H1 (cell line): Measurements from ENCODE around the gene MAML3. TPM values are rescaled to one million over a fixed set of nuclear protein-coding genes. Genes with fewer than 3 reads are reported as not detected.

Experiments
- CTCF ChIA-PET: fragments of 300-600 bp; sonication (Branson Sonifier 250); formaldehyde crosslinking; loops from one replicate; lab custom pipeline; 2021; ENCODE audit not compliant: partially characterized antibody; lab: Charles Lee
- POLR2A ChIA-PET: fragments of 300-600 bp; sonication (Branson Sonifier 250); formaldehyde crosslinking; loops from one replicate; lab custom pipeline; 2021; ENCODE audit warnings: inconsistent platforms; ENCODE audit not compliant: partially characterized antibody; lab: Charles Lee
- DNase-seq, 2 experiments: peaks; one replicate each; pipeline versions ENCODE4 v3.0.0 to v3.0.0-alpha.2; 2010 to 2022; ENCODE audit warnings: low spot score in 2 of 2, low read depth in 1 of 2, mixed read lengths in 1 of 2
- FAIRE-seq: peaks from 2 replicates; lab custom pipeline; 2011; peaks lifted over from hg19 to GRCh38; lab: Jason Lieb, UNC
- H2AFZ ChIP-seq: 2 replicates; pipeline ENCODE4 v1.8.1; 2012; ENCODE audit warnings: low read length, inconsistent platforms
- H2AK5ac ChIP-seq: 2 replicates; pipeline ENCODE4 v1.6.1; 2013; ENCODE audit warnings: low read depth, low read length
- H2BK120ac ChIP-seq: replicated peaks from 2 replicates; pipeline ENCODE3; 2013; ENCODE audit warnings: low read depth, low read length, inconsistent platforms
- H2BK12ac ChIP-seq: 2 replicates; pipeline ENCODE4 v1.6.1; 2013; ENCODE audit warnings: low read depth, low read length
- H2BK15ac ChIP-seq: 2 replicates; pipeline ENCODE4 v1.6.1; 2013; ENCODE audit warnings: low read length
- H2BK20ac ChIP-seq: 2 replicates; pipeline ENCODE4 v1.6.1; 2013; ENCODE audit warnings: low read length
- H2BK5ac ChIP-seq: 2 replicates; pipeline ENCODE4 v1.6.1; 2013; ENCODE audit warnings: low read depth, low read length
- H3K14ac ChIP-seq: 2 replicates; pipeline ENCODE4 v1.6.1; 2013; ENCODE audit warnings: inconsistent platforms; ENCODE audit not compliant: insufficient read length
- H3K18ac ChIP-seq: 2 replicates; pipeline ENCODE4 v1.6.1; 2013; ENCODE audit warnings: low read length; ENCODE audit errors: extremely low read depth
- H3K23ac ChIP-seq: 2 replicates; pipeline ENCODE4 v1.6.1; 2013; ENCODE audit warnings: inconsistent platforms; ENCODE audit not compliant: insufficient read length
- H3K23me2 ChIP-seq: 2 replicates; pipeline ENCODE4 v1.6.1; 2013; ENCODE audit warnings: low read depth, low read length
- H3K27ac ChIP-seq: 2 replicates; pipeline ENCODE4 v1.6.1; 2011; ENCODE audit warnings: low read depth, low read length, inconsistent platforms
- H3K27me3 ChIP-seq, 4 experiments: replicated peaks in 1 of 4; 1 replicate in 1 of 4; 2 replicates in 3 of 4; pipeline versions ENCODE4 v1.6.1 to v1.8.1; 2011 to 2013; ENCODE audit warnings: low read length in 3 of 4, mild to moderate bottlenecking in 3 of 4, inconsistent platforms in 2 of 4, mixed read lengths in 2 of 4, moderate library complexity in 1 of 4; ENCODE audit not compliant: control insufficient read depth in 3 of 4, insufficient read depth in 3 of 4; ENCODE audit errors: extremely low read depth in 1 of 4
- H3K36me3 ChIP-seq, 4 experiments: 2 replicates each; pipeline versions ENCODE4 v1.6.1 to v1.8.1; 2011 to 2013; ENCODE audit warnings: mild to moderate bottlenecking in 4 of 4, low read length in 3 of 4, moderate library complexity in 2 of 4, control low read depth in 1 of 4, inconsistent platforms in 1 of 4; ENCODE audit not compliant: insufficient read depth in 4 of 4, control insufficient read depth in 2 of 4
- H3K4ac ChIP-seq: replicated peaks from 2 replicates; pipeline ENCODE3; 2013; ENCODE audit warnings: low read length, low read depth, mixed read lengths, inconsistent platforms; ENCODE audit not compliant: insufficient read length
- H3K4me1 ChIP-seq, 4 experiments: replicated peaks in 1 of 4; 1 replicate in 1 of 4; 2 replicates in 3 of 4; pipeline versions ENCODE4 v1.6.1 to v1.8.1; 2011 to 2013; ENCODE audit warnings: low read length in 3 of 4, inconsistent platforms in 2 of 4, mixed read lengths in 1 of 4; ENCODE audit not compliant: insufficient read depth in 4 of 4, control insufficient read depth in 3 of 4
- H3K4me2 ChIP-seq, 2 experiments: 2 replicates each; pipeline versions ENCODE4 v1.6.1 to v1.8.1; 2011 to 2013; ENCODE audit warnings: low read depth in 2 of 2, low read length in 2 of 2, control low read depth in 1 of 2, inconsistent platforms in 1 of 2, mild to moderate bottlenecking in 1 of 2; ENCODE audit not compliant: insufficient read depth in 1 of 2
- H3K4me3 ChIP-seq, 4 experiments: fragments of 200-600, 300-600 bp in 1 of 4; sonication (generic), shearing (Covaris generic), sonication (Bioruptor Twin) in 1 of 4; 2 replicates each; pipeline versions ENCODE4 v1.5.1 to v1.8.1; 2011 to 2016; ENCODE audit warnings: low read length in 4 of 4, low read depth in 3 of 4, control low read depth in 2 of 4, inconsistent platforms in 2 of 4, mild to moderate bottlenecking in 2 of 4, mixed read lengths in 1 of 4, moderate library complexity in 1 of 4; ENCODE audit not compliant: insufficient read depth in 2 of 4; ENCODE audit errors: extremely low read depth in 1 of 4
- H3K56ac ChIP-seq: replicated peaks from 2 replicates; pipeline ENCODE3; 2013; ENCODE audit warnings: low read depth, mild to moderate bottlenecking, mixed read lengths, low read length, inconsistent platforms; ENCODE audit not compliant: insufficient read length
- H3K79me1 ChIP-seq: 2 replicates; pipeline ENCODE4 v1.6.1; 2013; ENCODE audit warnings: low read depth, low read length, control low read depth
- H3K79me2 ChIP-seq, 2 experiments: 2 replicates each; pipeline versions ENCODE4 v1.6.1 to v1.8.1; 2012 to 2013; ENCODE audit warnings: low read length in 2 of 2, mild to moderate bottlenecking in 2 of 2, inconsistent platforms in 1 of 2; ENCODE audit not compliant: insufficient read depth in 2 of 2, control insufficient read depth in 1 of 2
- H3K9ac ChIP-seq, 4 experiments: replicated peaks in 1 of 4; 1 replicate in 1 of 4; 2 replicates in 3 of 4; pipeline versions ENCODE4 v1.6.1 to v1.8.1; 2011 to 2013; ENCODE audit warnings: low read depth in 3 of 4, low read length in 3 of 4, control low read depth in 2 of 4, mild to moderate bottlenecking in 2 of 4, moderate library complexity in 2 of 4, inconsistent platforms in 1 of 4; ENCODE audit errors: extremely low read depth in 1 of 4
- H3K9me3 ChIP-seq, 2 experiments: 2 replicates each; pipeline versions ENCODE4 v1.6.1 to v1.8.1; 2012 to 2013; ENCODE audit warnings: mild to moderate bottlenecking in 2 of 2, moderate library complexity in 2 of 2, control low read depth in 1 of 2, inconsistent platforms in 1 of 2, low read depth in 1 of 2, low read length in 1 of 2, mixed read lengths in 1 of 2; ENCODE audit not compliant: insufficient read depth in 2 of 2
- H4K20me1 ChIP-seq, 2 experiments: replicated peaks in 1 of 2; 2 replicates each; pipeline versions ENCODE3 to v1.8.1; 2011 to 2013; ENCODE audit warnings: inconsistent platforms in 2 of 2, low read length in 2 of 2, mild to moderate bottlenecking in 1 of 2; ENCODE audit not compliant: insufficient read depth in 2 of 2, control insufficient read depth in 1 of 2
- H4K5ac ChIP-seq: 2 replicates; pipeline ENCODE4 v1.6.1; 2013; ENCODE audit warnings: low read length, low read depth, mixed read lengths, inconsistent platforms; ENCODE audit not compliant: insufficient read length
- H4K8ac ChIP-seq: 2 replicates; pipeline ENCODE4 v1.8.0; 2013; ENCODE audit warnings: mild to moderate bottlenecking, moderate library complexity, low read length, inconsistent platforms; ENCODE audit not compliant: insufficient read depth; ENCODE audit errors: extremely low read depth
- H4K91ac ChIP-seq: replicated peaks from 2 replicates; pipeline ENCODE3; 2013; ENCODE audit warnings: low read length, mixed read lengths, inconsistent platforms; ENCODE audit not compliant: insufficient read length
- EGR1 ChIP-seq: IDR thresholded peaks from 2 replicates; pipeline ENCODE4 v1.6.1; 2011; ENCODE audit warnings: low read depth, low read length, borderline replicate concordance
- EP300 ChIP-seq, 2 experiments: IDR thresholded peaks; 1 replicate in 1 of 2; 2 replicates in 1 of 2; pipeline ENCODE4 v1.6.1; 2011 to 2012; ENCODE audit warnings: low read depth in 2 of 2, low read length in 2 of 2, mild to moderate bottlenecking in 2 of 2, borderline replicate concordance in 1 of 2, inconsistent platforms in 1 of 2, moderate library complexity in 1 of 2
- HDAC2 ChIP-seq, 2 experiments: fragments of 300-600 bp in 1 of 2; sonication (generic) in 1 of 2; IDR thresholded peaks; 2 replicates each; pipeline ENCODE4 v1.6.1; 2011 to 2012; ENCODE audit warnings: low read depth in 2 of 2, low read length in 2 of 2, mild to moderate bottlenecking in 2 of 2, moderate library complexity in 2 of 2, borderline replicate concordance in 1 of 2, inconsistent platforms in 1 of 2
- NRF1 ChIP-seq: IDR thresholded peaks from 2 replicates; pipeline ENCODE4 v1.6.1; 2011; ENCODE audit warnings: mild to moderate bottlenecking, low read depth, low read length, improper control_type of control experiment
- POU5F1 ChIP-seq: IDR thresholded peaks from 2 replicates; pipeline ENCODE4 v1.6.1; 2011; ENCODE audit warnings: low read depth, mild to moderate bottlenecking, low read length, moderate library complexity
- RXRA ChIP-seq: IDR thresholded peaks from 2 replicates; pipeline ENCODE4 v1.6.1; 2011; ENCODE audit warnings: low read depth, mild to moderate bottlenecking, low read length, moderate library complexity; ENCODE audit not compliant: insufficient read depth
- SIX5 ChIP-seq: IDR thresholded peaks from 2 replicates; pipeline ENCODE4 v1.6.1; 2011; ENCODE audit warnings: mild to moderate bottlenecking, low read depth, low read length
- ZNF274 ChIP-seq: IDR thresholded peaks from 2 replicates; pipeline ENCODE4 v1.7.0; 2012; ENCODE audit warnings: low read length, borderline replicate concordance; ENCODE audit errors: extremely low read depth
- WGBS, 2 experiments: shearing (Covaris generic) in 1 of 2; methylation state at CpG; one replicate each; pipeline versions ENCODE4 v1.1.6 to v1.1.7; 2013 to 2015; ENCODE audit warnings: low lambda C conversion rate in 2 of 2, mixed read lengths in 2 of 2, inconsistent platforms in 1 of 2, low coverage in 1 of 2, missing lambda C conversion rate in 1 of 2; ENCODE audit not compliant: insufficient replicate concordance in 2 of 2, insufficient coverage in 1 of 2, insufficient read length in 1 of 2; ENCODE audit errors: extremely low coverage in 1 of 2, missing lambda C conversion rate in 1 of 2; 5-methylcytosine and 5-hydroxymethylcytosine counted together
- polyA plus RNA-seq, 7 experiments: library from polyadenylated mRNA; depleted of rRNA in 3 of 7; stranded (reverse) in 5 of 7; unstranded in 2 of 7; fragments of >200 nt in 5 of 7; fragments of 200-250 nt in 2 of 7; gene quantifications; 1 replicate in 5 of 7; 2 replicates in 1 of 7; 4 replicates in 1 of 7; pipeline versions ENCODE4 v1.2.1 to v1.2.3, GENCODE V29; 2011 to 2013; ENCODE audit warnings: missing spikeins in 2 of 7, mixed read lengths in 2 of 7
- total RNA-seq: library from RNA; stranded (reverse); fragmentation: NEBNext Ultra II Directional; extraction: Animal tissue kit (Norgen Biotek cat#: 25700); gene quantifications from 2 replicates; pipeline ENCODE4 v1.2.1, GENCODE V29; 2021
- TF ChIP-seq, protein P1 (sequence below): IDR thresholded peaks from 2 replicates; pipeline ENCODE4 v1.6.1; 2012; ENCODE audit warnings: low read length, inconsistent platforms
- TF ChIP-seq, protein P2 (sequence below): IDR thresholded peaks from 2 replicates; pipeline ENCODE4 v1.6.1; 2012; ENCODE audit warnings: inconsistent platforms

MAML3 gene
- total and polyA plus RNA-seq, 2 of the 8 experiments (the other 6 are each of a cell fraction or from before 2014, with no cell fraction given): 2.1 to 5.7 TPM

DNA sequence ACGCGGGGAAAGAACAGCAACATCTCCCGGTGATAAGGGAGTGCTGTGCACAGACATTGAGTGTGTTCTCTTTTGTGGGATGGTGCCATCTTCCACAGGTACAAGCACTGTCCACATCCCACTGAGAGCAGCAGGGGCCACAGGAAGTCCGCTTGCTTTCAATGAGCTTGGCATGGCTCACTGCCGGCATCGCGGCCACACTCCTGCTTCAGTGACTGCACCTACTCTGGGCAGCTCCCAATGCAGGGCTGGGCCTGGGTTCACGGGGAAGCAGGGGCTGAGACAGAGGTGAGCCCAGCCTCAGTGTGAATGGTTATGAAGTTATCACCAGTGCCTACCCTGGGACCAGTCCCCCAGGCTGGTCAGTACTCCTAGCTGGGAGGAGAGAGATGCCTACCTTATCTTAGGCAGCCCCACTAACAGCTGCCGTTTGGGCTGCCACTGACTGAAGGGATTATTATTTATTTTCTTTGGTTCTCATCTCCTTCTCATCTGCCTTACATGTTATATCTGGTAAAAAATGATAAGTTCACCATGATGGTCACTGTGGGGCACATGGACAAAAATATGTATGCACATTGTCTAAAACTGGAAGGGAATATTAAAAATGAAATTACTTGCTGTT, 389.2 kb downstream of the MAML3 start:
- no peak overlapping the region for H3K27ac ChIP-seq
- TF ChIP-seq SIX5 (no peak), HDAC2 (IDR thresholded peaks at IDR 0.05; ENCODE audit: borderline replicate concordance in 1 of 2, low read depth in 2 of 2, low read length in 2 of 2) (no peak), EP300 (IDR thresholded peaks at IDR 0.05; ENCODE audit: borderline replicate concordance in 1 of 2, low read depth in 2 of 2, low read length in 2 of 2) (no peak), NRF1 (no peak), ZNF274 (no peak), POU5F1 (no peak), EGR1 (no peak), RXRA (no peak)
- TF ChIP-seq, protein P1, sequence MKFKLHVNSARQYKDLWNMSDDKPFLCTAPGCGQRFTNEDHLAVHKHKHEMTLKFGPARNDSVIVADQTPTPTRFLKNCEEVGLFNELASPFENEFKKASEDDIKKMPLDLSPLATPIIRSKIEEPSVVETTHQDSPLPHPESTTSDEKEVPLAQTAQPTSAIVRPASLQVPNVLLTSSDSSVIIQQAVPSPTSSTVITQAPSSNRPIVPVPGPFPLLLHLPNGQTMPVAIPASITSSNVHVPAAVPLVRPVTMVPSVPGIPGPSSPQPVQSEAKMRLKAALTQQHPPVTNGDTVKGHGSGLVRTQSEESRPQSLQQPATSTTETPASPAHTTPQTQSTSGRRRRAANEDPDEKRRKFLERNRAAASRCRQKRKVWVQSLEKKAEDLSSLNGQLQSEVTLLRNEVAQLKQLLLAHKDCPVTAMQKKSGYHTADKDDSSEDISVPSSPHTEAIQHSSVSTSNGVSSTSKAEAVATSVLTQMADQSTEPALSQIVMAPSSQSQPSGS: no peak
- TF ChIP-seq, protein P2, sequence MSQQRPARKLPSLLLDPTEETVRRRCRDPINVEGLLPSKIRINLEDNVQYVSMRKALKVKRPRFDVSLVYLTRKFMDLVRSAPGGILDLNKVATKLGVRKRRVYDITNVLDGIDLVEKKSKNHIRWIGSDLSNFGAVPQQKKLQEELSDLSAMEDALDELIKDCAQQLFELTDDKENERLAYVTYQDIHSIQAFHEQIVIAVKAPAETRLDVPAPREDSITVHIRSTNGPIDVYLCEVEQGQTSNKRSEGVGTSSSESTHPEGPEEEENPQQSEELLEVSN: no peak

More for the DNA sequence above, 389.2 kb downstream of the MAML3 start:
- H3K14ac ChIP-seq: no peak overlapping the region
- no peaks in the 10 kb centered on the region for H3K23me2 ChIP-seq
- H2BK5ac ChIP-seq: no peak overlapping the region
- ChIA-PET POLR2A (no interaction called here), CTCF (interaction anchor here (1.1 to 1.4 kb wide), 5 partner anchors 10 to 51 kb away, joined by 3 read pairs; no protein-coding TSS in a partner anchor)
- no peak overlapping the region for H2BK20ac ChIP-seq
- H2AK5ac ChIP-seq: no peak overlapping the region
- WGBS, 2 experiments: 79% methylated on average over 9 of the region's 9 CpGs; no CpG with 5 or more reads in 1 of the 2 experiments
- H2BK15ac ChIP-seq: no peak overlapping the region
- H3K4me1 ChIP-seq: peaks cover 0 to 11% (median 5%) of the 10 kb centered on the region in 4 experiments; a peak in 2 of 7 replicates
- H3K9me3 ChIP-seq: no peaks in the 10 kb centered on the region
- H4K20me1 ChIP-seq: no peaks in the 10 kb centered on the region
- no peaks in the 10 kb centered on the region for H3K79me1 ChIP-seq
- H3K36me3 ChIP-seq: no peaks in the 10 kb centered on the region
- no peak overlapping the region for H3K4ac ChIP-seq
- no peak overlapping the region for H3K23ac ChIP-seq
- H2BK120ac ChIP-seq: no peak overlapping the region
- FAIRE-seq (no peak), DNase-seq (no peak)
- H3K9ac ChIP-seq: no peak overlapping the region
- no peak overlapping the region for H3K4me2 ChIP-seq
- no peak overlapping the region for H4K5ac ChIP-seq
- H3K4me3 ChIP-seq: no peak overlapping the region
- no peak overlapping the region for H4K91ac ChIP-seq
- H3K56ac ChIP-seq: no peak overlapping the region
- H2AFZ ChIP-seq: no peak overlapping the region
- H2BK12ac ChIP-seq: no peak overlapping the region; the same call in 1 of the 2 replicates
- H4K8ac ChIP-seq: no peak overlapping the region
- H3K79me2 ChIP-seq: no peaks in the 10 kb centered on the region
- no peak overlapping the region for H3K18ac ChIP-seq
- H3K27me3 ChIP-seq: no peaks in the 10 kb centered on the region; a peak in 1 of 7 replicates
